Stimulated activated CD4-positive, alpha-beta T cell treated with anti-CD3 and anti-CD28 coated beads, Interleukin-4, amount 100 ng/mL, for 1 hour (primary cell): Measurements from ENCODE around the gene PEX5L.
A peak's percentile ranks its signal among the peaks of the same experiment; 100 is the strongest.
"Not testable (repeated sequence)": the region's sequence is repeated elsewhere in the genome, so short reads cannot be mapped to it uniquely, and the experiment has no call there.

Experiments used
- DNase-seq: peaks from one replicate; pipeline ENCODE4 v3.0.0-alpha.2; 2020

The PEX5L gene

GRCh38 chr3:180036671-180037455 is at the start of gene PEX5L:
PEX5L (minus strand) TSS chr3:180036937; CDS start chr3:180036599, 338 bp downstream.
- DNase-seq = peak; percentile 20

GRCh38 chr3:180085122-180085710 is 48.5 kb upstream of the PEX5L start:
- no peak for DNase-seq

GRCh38 chr3:180082699-180083098 is 46.0 kb upstream of the PEX5L start:
- no peak for DNase-seq

- DNase-seq = no peak
Measured at GRCh38 chr3:180078592-180078991, 41.9 kb upstream of the PEX5L start.

- no peak for DNase-seq
Measured at GRCh38 chr3:180073561-180073960, 36.8 kb upstream of the PEX5L start.

GRCh38 chr3:180072786-180073185 is 36.0 kb upstream of the PEX5L start:
- no peak for DNase-seq

GRCh38 chr3:180070925-180071324 is 34.2 kb upstream of the PEX5L start:
- no peak for DNase-seq

GRCh38 chr3:180068023-180068422 is 31.3 kb upstream of the PEX5L start:
- no peak for DNase-seq

GRCh38 chr3:180066598-180066997 is 29.9 kb upstream of the PEX5L start:
- DNase-seq = no peak

- DNase-seq = no peak
Measured at GRCh38 chr3:180063783-180064182, 27.0 kb upstream of the PEX5L start.

GRCh38 chr3:180062771-180063170 is 26.0 kb upstream of the PEX5L start:
- DNase-seq = no peak

GRCh38 chr3:180059356-180059755 is 22.6 kb upstream of the PEX5L start:
- no peak for DNase-seq

- no peak for DNase-seq
Measured at GRCh38 chr3:180058238-180058637, 21.5 kb upstream of the PEX5L start.

- DNase-seq = not testable (repeated sequence)
Measured at GRCh38 chr3:180055656-180056055, 18.9 kb upstream of the PEX5L start.

- no peak for DNase-seq
Measured at GRCh38 chr3:180049391-180049790, 12.7 kb upstream of the PEX5L start.

GRCh38 chr3:180048840-180049239 is 12.1 kb upstream of the PEX5L start:
- DNase-seq = no peak

GRCh38 chr3:180048103-180048502 is 11.4 kb upstream of the PEX5L start:
- no peak for DNase-seq

GRCh38 chr3:180040966-180041365 is 4.2 kb upstream of the PEX5L start:
- no peak for DNase-seq

GRCh38 chr3:180036092-180036670 is 556 bp downstream of the PEX5L start:
- no peak for DNase-seq

- DNase-seq = no peak
Measured at GRCh38 chr3:180026997-180027396, 9.7 kb downstream of the PEX5L start.

GRCh38 chr3:180018543-180018942 is 18.2 kb downstream of the PEX5L start:
- no peak for DNase-seq

- no peak for DNase-seq
Measured at GRCh38 chr3:180017846-180018245, 18.9 kb downstream of the PEX5L start.

GRCh38 chr3:180011927-180012326 is 24.8 kb downstream of the PEX5L start:
- DNase-seq = no peak

- DNase-seq = not testable (repeated sequence)
Measured at GRCh38 chr3:180008318-180008717, 28.4 kb downstream of the PEX5L start.
